ENCODE measurements around the gene KIAA0586.
"Not testable (repeated sequence)": the region's sequence is repeated elsewhere in the genome, so short reads cannot be mapped to it uniquely, and the experiment has no call there.

Gene KIAA0586

GRCh38 chr14:58430156-58430555 lies 2.6 kb downstream of the KIAA0586 start:
- DNase-seq (ENCODE audit: low spot score in 2 of 2) (no peak), ATAC-seq (peak; percentile 92)
- H3K4me3 Mint-ChIP-seq: peak overlapping the region; percentile 65
- peaks cover 27% of the 10 kb centered on the region for H3K4me1 Mint-ChIP-seq
- H3K36me3 Mint-ChIP-seq: peaks cover 78% of the 10 kb centered on the region
- peak overlapping the region; percentile 95 for H3K27ac Mint-ChIP-seq
- H3K9me3 Mint-ChIP-seq: no peaks in the 10 kb centered on the region

- Mint-ChIP-seq H3K36me3 (peaks cover 65% of the 10 kb centered on the region), H3K4me1 (no peaks in the 10 kb centered on the region), H3K4me3 (no peak overlapping the region), H3K27ac (no peak overlapping the region), H3K9me3 (no peaks in the 10 kb centered on the region)
- DNase-seq (ENCODE audit: low spot score in 2 of 2): no peak
- no peak for ATAC-seq
Observed at GRCh38 chr14:58439476-58439875, 12.0 kb downstream of the KIAA0586 start.

- H3K36me3 Mint-ChIP-seq: peaks cover 85% of the 10 kb centered on the region
- ATAC-seq: no peak
- DNase-seq (ENCODE audit: low spot score in 2 of 2): no peak
- H3K4me3 Mint-ChIP-seq: no peak overlapping the region
- H3K27ac Mint-ChIP-seq: no peak overlapping the region
- no peaks in the 10 kb centered on the region for H3K9me3 Mint-ChIP-seq
- no peaks in the 10 kb centered on the region for H3K4me1 Mint-ChIP-seq
Observed at GRCh38 chr14:58444627-58445026, 17.1 kb downstream of the KIAA0586 start.

- peaks cover 2% of the 10 kb centered on the region for H3K9me3 Mint-ChIP-seq
- no peak overlapping the region for H3K27ac Mint-ChIP-seq
- no peak for ATAC-seq
- no peak overlapping the region for H3K4me3 Mint-ChIP-seq
- no peak for DNase-seq (ENCODE audit: low spot score in 2 of 2)
- no peaks in the 10 kb centered on the region for H3K4me1 Mint-ChIP-seq
- peaks cover 98% of the 10 kb centered on the region for H3K36me3 Mint-ChIP-seq
Observed at GRCh38 chr14:58455593-58456265, 28.2 kb downstream of the KIAA0586 start.

- H3K4me3 Mint-ChIP-seq: no peak overlapping the region
- DNase-seq (ENCODE audit: low spot score in 2 of 2): no peak
- peaks cover 96% of the 10 kb centered on the region for H3K36me3 Mint-ChIP-seq
- H3K9me3 Mint-ChIP-seq: no peaks in the 10 kb centered on the region
- no peaks in the 10 kb centered on the region for H3K4me1 Mint-ChIP-seq
- no peak overlapping the region for H3K27ac Mint-ChIP-seq
- ATAC-seq: no peak
Observed at GRCh38 chr14:58460772-58461171, 33.3 kb downstream of the KIAA0586 start.

- Mint-ChIP-seq H3K9me3 (no peaks in the 10 kb centered on the region), H3K4me1 (no peaks in the 10 kb centered on the region), H3K27ac (no peak overlapping the region), H3K36me3 (peaks cover 98% of the 10 kb centered on the region), H3K4me3 (no peak overlapping the region)
- no peak for DNase-seq (ENCODE audit: low spot score in 2 of 2)
- ATAC-seq: no peak
Observed at GRCh38 chr14:58463147-58463546, 35.6 kb downstream of the KIAA0586 start.

- Mint-ChIP-seq H3K27ac (no peak overlapping the region), H3K9me3 (no peaks in the 10 kb centered on the region), H3K4me1 (no peaks in the 10 kb centered on the region), H3K36me3 (peaks cover 97% of the 10 kb centered on the region), H3K4me3 (no peak overlapping the region)
- no peak for ATAC-seq
- DNase-seq (ENCODE audit: low spot score in 2 of 2): no peak
Observed at GRCh38 chr14:58464652-58465051, 37.1 kb downstream of the KIAA0586 start.

- DNase-seq (ENCODE audit: low spot score in 2 of 2) (no peak), ATAC-seq (no peak)
- Mint-ChIP-seq H3K27ac (no peak overlapping the region), H3K9me3 (no peaks in the 10 kb centered on the region), H3K36me3 (peaks cover 91% of the 10 kb centered on the region), H3K4me1 (no peaks in the 10 kb centered on the region), H3K4me3 (no peak overlapping the region)
Observed at GRCh38 chr14:58465421-58465820, 37.9 kb downstream of the KIAA0586 start.

- DNase-seq (ENCODE audit: low spot score in 2 of 2) (no peak), ATAC-seq (no peak)
- H3K27ac Mint-ChIP-seq: no peak overlapping the region
- H3K36me3 Mint-ChIP-seq: peaks cover 91% of the 10 kb centered on the region
- no peaks in the 10 kb centered on the region for H3K4me1 Mint-ChIP-seq
- no peak overlapping the region for H3K4me3 Mint-ChIP-seq
- no peaks in the 10 kb centered on the region for H3K9me3 Mint-ChIP-seq
Observed at GRCh38 chr14:58466459-58466858, 38.9 kb downstream of the KIAA0586 start.

GRCh38 chr14:58467575-58467974 lies 40.1 kb downstream of the KIAA0586 start:
- Mint-ChIP-seq H3K4me3 (no peak overlapping the region), H3K4me1 (no peaks in the 10 kb centered on the region), H3K36me3 (peaks cover 89% of the 10 kb centered on the region), H3K27ac (no peak overlapping the region), H3K9me3 (no peaks in the 10 kb centered on the region)
- ATAC-seq: no peak
- no peak for DNase-seq (ENCODE audit: low spot score in 2 of 2)

- ATAC-seq (no peak), DNase-seq (ENCODE audit: low spot score in 2 of 2) (no peak)
- no peak overlapping the region for H3K27ac Mint-ChIP-seq
- H3K36me3 Mint-ChIP-seq: peaks cover 83% of the 10 kb centered on the region
- no peak overlapping the region for H3K4me3 Mint-ChIP-seq
- no peaks in the 10 kb centered on the region for H3K9me3 Mint-ChIP-seq
- H3K4me1 Mint-ChIP-seq: no peaks in the 10 kb centered on the region
Observed at GRCh38 chr14:58469309-58469708, 41.8 kb downstream of the KIAA0586 start.

GRCh38 chr14:58476320-58476719 lies 48.8 kb downstream of the KIAA0586 start:
- Mint-ChIP-seq H3K27ac (no peak overlapping the region), H3K4me1 (peaks cover 6% of the 10 kb centered on the region), H3K36me3 (peaks cover 59% of the 10 kb centered on the region), H3K9me3 (no peaks in the 10 kb centered on the region), H3K4me3 (no peak overlapping the region)
- no peak for DNase-seq (ENCODE audit: low spot score in 2 of 2)
- ATAC-seq: no peak

- Mint-ChIP-seq H3K4me1 (peaks cover 6% of the 10 kb centered on the region), H3K27ac (no peak overlapping the region), H3K36me3 (peaks cover 54% of the 10 kb centered on the region), H3K9me3 (no peaks in the 10 kb centered on the region), H3K4me3 (no peak overlapping the region)
- DNase-seq (ENCODE audit: low spot score in 2 of 2) (no peak), ATAC-seq (no peak)
Observed at GRCh38 chr14:58477653-58478052, 50.1 kb downstream of the KIAA0586 start.

GRCh38 chr14:58478329-58478728 lies 50.8 kb downstream of the KIAA0586 start:
- not testable (repeated sequence) for DNase-seq (ENCODE audit: low spot score in 2 of 2); H3K4me3 Mint-ChIP-seq; H3K27ac Mint-ChIP-seq; H3K9me3 Mint-ChIP-seq; ATAC-seq; H3K4me1 Mint-ChIP-seq
- peaks cover 60% of the 10 kb centered on the region for H3K36me3 Mint-ChIP-seq

GRCh38 chr14:58479975-58480374 lies 52.5 kb downstream of the KIAA0586 start:
- DNase-seq (ENCODE audit: low spot score in 2 of 2) (no peak), ATAC-seq (no peak)
- H3K9me3 Mint-ChIP-seq: no peaks in the 10 kb centered on the region
- H3K27ac Mint-ChIP-seq: no peak overlapping the region
- peaks cover 6% of the 10 kb centered on the region for H3K4me1 Mint-ChIP-seq
- no peak overlapping the region for H3K4me3 Mint-ChIP-seq
- H3K36me3 Mint-ChIP-seq: peaks cover 49% of the 10 kb centered on the region

- peaks cover 3% of the 10 kb centered on the region for H3K9me3 Mint-ChIP-seq
Observed at GRCh38 chr14:58484176-58484575, 56.7 kb downstream of the KIAA0586 start.

More at GRCh38 chr14:58484176-58484575, 56.7 kb downstream of the KIAA0586 start:
- Mint-ChIP-seq H3K4me1 (peaks cover 6% of the 10 kb centered on the region), H3K36me3 (peaks cover 50% of the 10 kb centered on the region), H3K4me3 (no peak overlapping the region), H3K27ac (no peak overlapping the region)
- ATAC-seq: no peak
- DNase-seq (ENCODE audit: low spot score in 2 of 2): no peak
